SK-N-DZ (cell line): Measurements from ENCODE around the gene ZNF273. TPM values are rescaled to one million over a fixed set of nuclear protein-coding genes. Genes with fewer than 3 reads are reported as not detected.
"Not testable (repeated sequence)": the region's sequence is repeated elsewhere in the genome, so short reads cannot be mapped to it uniquely, and the experiment has no call there.

Experiments used
- DNase-seq: peaks from one replicate; pipeline ENCODE4 v3.0.0-alpha.2; 2015; ENCODE audit warnings: low spot score
- polyA plus RNA-seq, 2 experiments: library from polyadenylated mRNA; depleted of rRNA; stranded (reverse); fragments of >200 nt; gene quantifications; 2 replicates each; pipeline ENCODE4 v1.2.3, GENCODE V29; 2014

ZNF273 gene
- polyA plus RNA-seq (2014; cell fraction: cytosol; rRNA removed): 12.1 and 17.3 TPM in 2 replicates
- polyA plus RNA-seq (2014; cell fraction: nucleus; rRNA removed): 7.4 and 12.8 TPM in 2 replicates

DNA sequence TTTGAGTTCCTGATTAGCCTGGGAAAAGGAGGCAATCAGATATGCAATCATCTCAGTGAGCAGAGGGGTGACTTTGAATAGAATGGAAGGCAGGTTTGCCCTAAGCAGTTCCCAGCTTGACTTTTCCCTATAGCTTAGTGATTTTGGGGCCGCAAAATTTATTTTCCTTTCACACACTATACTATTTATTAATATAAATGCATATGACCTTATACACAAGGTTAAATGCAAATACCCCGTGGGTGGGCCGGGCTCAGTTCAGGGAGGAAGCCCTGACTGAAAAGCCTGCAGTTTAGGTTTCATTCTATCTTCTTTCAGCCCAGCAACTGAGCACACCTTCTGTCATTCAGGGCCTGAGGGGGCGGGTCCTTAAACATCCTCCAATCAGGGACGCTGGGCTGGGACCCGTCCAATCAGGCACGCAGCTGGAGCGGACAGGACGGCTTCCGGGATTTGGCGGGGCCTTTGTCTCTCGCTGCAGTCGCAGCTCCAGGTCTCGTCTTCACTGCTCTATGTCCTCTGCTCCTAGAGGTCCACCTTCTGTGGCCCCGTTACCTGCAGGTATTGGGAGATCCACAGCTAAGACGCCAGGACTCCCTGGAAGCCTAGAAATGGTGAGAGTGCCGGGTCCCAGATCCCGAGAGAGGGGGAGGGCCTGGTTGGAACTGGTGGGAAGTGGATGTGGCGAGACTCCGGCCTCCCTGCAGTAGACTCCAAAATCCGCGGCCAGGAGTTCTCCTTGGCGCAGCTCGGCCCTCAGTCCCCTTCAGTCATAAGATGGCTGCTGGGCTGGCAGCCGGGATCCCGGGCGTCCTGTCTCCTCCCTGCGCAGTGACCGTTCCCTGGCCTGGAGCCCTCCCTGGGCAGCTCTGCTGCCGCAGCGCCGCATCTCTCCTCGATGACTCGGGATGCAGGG lies at the start of gene ZNF273:
ZNF273 (plus strand) TSS at position 468 of the 916 bp plus-strand sequence; CDS start at position 513, 45 bp downstream.
- DNase-seq: peak; percentile 92

DNA sequence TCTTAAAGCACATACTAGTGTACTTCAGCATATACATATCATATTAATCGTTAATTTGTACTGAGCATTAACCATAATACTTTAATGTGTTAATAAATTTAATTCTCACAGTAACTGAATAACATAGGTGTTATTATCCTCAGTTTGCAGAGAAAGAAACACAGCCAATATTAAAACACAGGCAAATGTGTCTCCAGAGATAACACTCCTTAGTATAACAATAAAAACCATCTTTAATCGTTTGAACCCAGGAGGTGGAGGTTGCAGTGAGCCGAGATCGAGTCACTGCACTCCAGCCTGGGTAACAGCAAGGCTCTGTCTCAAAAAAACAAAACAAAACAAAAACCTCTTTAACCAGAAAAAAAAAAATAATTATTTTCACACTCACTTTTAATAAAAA lies 49.4 kb upstream of the ZNF273 start:
- no peak for DNase-seq

DNA sequence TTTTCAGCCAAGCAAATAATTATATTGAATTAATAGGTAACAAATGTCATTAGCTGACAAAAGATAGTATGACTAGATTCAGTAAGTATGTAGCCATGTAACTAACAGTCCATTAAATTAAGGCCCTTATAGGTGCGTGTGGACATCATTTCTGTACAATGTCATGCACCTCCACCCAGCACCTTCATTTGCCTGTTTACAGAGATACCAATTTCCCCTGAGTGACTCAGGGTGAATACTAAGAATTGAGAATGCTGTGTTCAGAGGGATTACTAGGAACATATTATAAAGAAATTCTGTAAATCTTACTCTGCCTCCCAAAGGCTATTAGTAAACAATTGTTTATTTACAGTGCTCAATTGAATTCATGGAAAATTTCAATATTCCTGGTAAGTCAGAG lies 48.1 kb upstream of the ZNF273 start:
- DNase-seq: no peak

DNA sequence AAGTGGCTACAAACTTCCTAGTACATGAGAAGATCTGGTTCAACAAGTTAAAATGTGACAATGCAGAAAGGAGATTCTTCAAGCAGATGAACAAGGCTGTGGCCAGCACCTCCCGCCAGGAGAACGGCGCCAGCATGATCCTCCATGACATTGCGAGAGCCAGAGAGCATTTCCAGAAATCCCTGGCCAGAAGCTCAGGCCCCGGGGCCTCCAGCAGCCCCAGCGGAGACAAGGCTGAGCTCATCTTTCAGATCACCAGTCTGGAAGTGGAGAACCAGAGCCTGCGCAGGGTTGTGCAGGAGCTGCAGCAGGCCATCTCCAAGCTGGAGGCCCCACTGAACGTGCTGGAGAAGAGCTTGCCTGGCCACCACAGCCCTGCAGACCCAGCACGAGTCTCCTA lies 40.1 kb upstream of the ZNF273 start:
- no peak for DNase-seq

DNA sequence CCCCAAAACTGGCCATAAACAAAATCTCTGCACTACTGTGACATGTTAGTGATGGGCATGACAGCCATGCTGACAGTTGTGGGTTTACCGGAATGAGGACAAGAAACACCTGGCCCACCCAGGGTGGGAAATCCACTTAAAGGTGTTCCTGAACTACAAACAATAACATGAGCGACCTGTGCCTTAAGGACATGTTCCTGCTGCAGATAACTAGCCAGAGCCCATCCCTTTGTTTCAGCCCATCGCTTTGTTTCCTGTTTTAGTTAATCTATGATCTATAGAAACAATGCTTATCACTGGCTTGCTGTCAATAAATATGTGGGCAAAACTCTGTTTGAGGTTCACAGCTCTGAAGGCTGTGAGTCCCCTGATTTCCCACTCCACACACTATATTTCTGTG lies 39.5 kb upstream of the ZNF273 start:
- not testable (repeated sequence) for DNase-seq

- DNase-seq: no peak
These were observed 39.1 kb upstream of the ZNF273 start for GRCh38 chr7:64863969-64864368.

DNA sequence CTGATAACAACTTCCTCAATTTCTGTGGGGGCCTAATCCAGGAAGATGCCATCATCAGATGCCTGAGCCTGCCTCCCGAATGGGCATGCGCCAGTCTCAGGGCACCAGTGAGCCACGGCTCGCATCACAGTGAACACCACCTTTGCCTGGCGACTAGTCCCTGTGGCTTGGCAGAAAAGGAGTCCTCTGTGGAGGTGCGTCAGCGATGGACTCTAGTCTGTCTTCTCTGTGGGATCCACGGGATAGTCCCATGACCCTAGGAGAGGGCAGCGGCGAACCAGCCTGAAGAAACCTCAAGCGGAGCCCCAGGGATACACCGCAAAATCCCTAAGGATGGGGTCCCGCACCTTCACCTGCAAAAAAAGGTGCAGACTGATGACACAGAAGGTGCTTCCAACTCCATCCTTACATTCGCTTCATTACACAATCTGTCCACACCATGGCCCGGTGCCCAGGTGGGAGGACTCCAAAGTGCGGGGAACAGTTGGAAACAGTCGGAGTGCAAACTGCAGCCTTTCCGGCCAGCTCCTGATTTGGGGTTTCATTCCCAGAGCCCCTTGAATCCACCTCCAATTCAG lies 35.1 kb upstream of the ZNF273 start:
- DNase-seq: no peak

DNA sequence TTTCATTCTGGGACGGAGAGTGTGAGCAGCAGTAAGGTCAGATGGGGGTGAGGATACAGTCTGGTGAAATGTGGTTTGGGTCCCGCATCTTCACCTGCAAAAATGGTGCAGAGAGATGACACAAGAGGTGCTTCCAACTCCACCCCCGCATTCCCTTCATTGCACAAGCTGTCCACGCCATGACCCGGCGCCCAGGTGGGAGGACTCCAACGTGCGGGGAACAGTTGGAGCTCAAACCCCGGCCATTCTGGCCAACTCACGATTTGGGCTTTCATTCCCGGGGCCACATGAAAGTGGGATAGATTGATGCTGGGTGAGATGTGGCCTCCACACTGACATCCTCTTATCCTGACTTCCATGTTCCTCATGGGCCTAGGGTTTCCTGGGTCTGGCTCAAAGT lies 34.6 kb upstream of the ZNF273 start:
- DNase-seq: no peak

DNA sequence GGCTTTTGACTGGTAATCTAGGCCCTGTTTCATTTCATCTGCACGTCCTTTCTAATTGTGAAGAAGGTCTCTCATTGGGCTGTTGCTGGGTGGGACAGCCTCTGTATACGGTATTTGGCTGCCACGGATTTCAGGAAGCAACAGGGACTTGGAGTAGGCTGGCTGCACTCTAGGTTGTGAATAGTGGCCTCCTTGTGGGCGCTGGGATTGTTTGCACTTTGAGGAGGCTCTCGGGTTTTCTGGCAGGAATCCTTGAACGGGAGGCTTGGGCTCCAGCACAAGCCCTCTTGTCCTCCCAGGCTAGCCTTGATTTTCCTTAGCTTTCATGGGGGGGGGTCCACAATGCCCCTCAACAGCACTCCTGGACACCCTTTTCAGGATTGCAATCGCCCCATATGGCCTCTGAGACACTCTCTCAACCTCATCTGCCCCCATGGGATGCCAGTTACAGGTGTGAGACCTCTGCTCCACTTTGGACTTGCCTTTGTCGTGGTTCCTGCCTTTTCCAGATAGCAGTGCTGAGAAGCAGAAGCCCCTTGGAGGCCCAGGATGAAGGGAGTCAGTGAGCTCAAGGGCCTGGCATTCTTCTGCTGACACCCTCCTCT lies 33.9 kb upstream of the ZNF273 start:
- no peak for DNase-seq

GRCh38 chr7:64869912-64870562 lies 33.0 kb upstream of the ZNF273 start:
- no peak for DNase-seq

DNA sequence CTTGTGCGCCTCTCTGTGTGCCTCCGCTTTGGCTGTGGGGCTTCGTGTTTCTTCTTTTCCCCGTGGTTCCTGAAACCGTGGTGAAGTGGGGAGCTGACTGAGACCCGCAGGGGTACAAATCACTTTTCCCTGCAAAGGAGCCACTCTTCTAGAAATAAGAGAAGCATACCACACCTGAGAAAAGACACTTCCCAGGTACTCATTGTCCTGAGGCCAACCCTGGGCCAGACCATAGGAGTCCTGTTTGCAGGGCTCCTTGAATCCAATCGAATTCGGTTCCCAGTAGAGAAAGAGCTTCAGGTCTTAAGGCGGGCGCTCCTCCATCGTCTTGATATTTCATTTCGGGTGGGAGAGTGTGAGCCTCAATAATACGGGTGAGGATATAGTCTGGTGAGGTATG lies 32.4 kb upstream of the ZNF273 start:
- DNase-seq: no peak

DNA sequence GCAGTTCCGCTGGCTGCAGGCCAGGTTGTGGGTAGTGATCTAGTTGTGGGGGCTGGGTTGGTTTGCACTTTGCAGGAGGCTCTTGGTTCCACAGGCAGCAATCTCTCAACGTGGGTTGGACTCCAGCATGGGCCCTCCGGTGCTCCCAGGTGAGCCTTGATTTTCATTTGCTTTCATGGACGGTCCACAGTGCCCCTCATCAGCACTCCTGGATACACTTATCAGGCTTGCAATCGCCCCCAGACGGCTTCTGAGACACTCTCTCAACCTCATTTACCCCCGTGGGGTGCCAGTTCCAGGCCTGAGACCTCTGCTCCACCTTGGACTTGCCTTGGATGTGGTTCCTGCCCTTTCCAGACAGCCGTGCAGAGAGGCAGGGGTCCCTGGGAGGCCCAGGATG lies 31.3 kb upstream of the ZNF273 start:
- DNase-seq: no peak

- no peak for DNase-seq
These were observed 30.5 kb upstream of the ZNF273 start for GRCh38 chr7:64872351-64873154.

DNA sequence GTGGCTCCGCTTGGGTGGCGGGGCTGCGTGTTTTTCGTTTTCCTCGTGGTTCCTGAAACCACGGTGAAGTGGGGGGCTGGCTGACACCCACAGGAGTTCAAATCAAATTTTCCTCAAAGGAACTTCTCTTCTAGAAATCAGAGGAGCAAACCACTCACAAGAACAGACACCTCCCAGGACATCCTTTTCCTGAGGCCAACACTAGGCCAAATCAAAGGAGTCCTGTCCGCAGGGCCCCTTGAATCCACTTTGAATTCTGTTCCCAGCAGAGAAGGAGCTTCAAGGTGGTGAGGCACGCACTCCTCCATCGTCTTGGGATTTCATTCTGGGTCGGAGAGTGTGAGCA lies 29.9 kb upstream of the ZNF273 start:
- no peak for DNase-seq

DNA sequence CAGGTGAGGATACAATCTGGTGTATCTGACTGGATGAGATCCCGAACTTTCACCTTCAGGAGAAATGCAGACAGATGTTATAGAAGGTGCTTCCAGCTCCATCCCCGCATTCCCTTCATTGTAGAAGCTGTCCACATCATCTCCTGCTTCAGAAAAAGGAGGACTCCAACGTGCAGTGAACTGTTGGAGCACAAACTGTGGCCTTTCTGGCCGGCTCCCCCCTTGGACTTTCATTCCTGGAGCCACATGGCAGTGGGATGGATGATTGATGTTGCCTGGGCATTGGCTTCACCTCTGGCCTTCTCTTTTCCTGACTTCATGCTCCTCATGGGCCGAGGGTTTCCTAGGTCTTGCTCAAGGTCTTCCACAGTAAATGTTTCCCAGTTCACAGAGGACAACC lies 29.6 kb upstream of the ZNF273 start:
- DNase-seq: no peak

DNA sequence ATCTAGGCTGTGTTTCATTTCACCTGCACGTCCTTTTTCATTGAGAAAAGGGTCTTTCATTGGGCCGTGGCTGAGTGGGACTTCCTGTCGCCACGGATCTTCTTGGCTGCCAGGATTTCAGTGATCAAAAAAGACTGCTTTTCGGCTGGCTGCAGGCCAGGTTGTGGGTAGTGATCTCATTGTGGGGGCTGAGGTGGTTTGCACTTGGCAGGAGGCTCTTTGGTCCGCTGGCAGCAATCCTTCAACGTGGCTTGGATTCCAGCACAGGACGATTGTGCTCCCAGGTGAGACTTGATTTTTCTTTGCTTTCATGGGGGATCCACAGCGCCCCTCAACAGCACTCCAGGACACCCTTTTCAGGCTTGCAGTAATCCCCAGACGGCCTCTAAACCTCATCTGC lies 29.0 kb upstream of the ZNF273 start:
- no peak for DNase-seq

DNA sequence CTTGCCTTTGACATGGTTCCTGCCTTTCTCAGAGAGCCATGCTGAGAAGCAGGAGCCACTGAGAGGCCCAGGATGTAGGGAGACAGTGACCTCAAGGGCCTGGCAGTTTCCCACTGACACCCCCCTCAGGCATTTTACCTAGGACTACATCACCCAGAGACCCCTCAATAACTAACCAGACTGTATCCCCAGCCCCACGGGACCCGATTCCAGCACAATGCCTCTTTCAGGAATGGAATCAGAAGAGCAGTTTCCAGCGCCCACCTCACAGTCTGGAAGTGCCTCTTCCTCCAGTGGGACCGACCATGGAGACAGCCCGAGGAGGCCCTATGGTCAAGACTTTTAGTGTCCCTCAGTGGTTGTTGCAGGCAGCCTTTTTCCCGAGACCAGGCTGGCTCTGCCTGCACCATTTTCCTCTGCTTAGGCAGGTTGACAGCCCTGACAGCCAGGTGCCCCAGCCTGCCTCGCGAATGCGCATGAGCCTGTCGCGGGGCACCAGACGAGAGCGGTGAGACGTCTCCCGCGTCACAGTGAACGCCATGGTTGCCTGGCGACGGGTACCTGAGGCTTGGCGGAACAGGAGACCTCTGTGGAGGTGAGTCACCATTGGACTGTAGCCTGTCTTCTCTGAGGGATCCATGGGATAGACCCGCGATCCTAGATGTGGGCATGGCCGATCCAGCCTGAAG lies 28.4 kb upstream of the ZNF273 start:
- no peak for DNase-seq

- DNase-seq: no peak
These were observed 27.8 kb upstream of the ZNF273 start for GRCh38 chr7:64875258-64875657.

GRCh38 chr7:64875658-64876406 lies 27.2 kb upstream of the ZNF273 start:
- no peak for DNase-seq
